ENCODE data around the gene IGFN1. TPM values are rescaled to one million over a fixed set of nuclear protein-coding genes. Genes with fewer than 3 reads are reported as not detected.

IGFN1 gene
- total and polyA plus RNA-seq, 2 of the 8 experiments (the other 6 are each of a cell fraction or from before 2014, with no cell fraction given), result not detected

DNA sequence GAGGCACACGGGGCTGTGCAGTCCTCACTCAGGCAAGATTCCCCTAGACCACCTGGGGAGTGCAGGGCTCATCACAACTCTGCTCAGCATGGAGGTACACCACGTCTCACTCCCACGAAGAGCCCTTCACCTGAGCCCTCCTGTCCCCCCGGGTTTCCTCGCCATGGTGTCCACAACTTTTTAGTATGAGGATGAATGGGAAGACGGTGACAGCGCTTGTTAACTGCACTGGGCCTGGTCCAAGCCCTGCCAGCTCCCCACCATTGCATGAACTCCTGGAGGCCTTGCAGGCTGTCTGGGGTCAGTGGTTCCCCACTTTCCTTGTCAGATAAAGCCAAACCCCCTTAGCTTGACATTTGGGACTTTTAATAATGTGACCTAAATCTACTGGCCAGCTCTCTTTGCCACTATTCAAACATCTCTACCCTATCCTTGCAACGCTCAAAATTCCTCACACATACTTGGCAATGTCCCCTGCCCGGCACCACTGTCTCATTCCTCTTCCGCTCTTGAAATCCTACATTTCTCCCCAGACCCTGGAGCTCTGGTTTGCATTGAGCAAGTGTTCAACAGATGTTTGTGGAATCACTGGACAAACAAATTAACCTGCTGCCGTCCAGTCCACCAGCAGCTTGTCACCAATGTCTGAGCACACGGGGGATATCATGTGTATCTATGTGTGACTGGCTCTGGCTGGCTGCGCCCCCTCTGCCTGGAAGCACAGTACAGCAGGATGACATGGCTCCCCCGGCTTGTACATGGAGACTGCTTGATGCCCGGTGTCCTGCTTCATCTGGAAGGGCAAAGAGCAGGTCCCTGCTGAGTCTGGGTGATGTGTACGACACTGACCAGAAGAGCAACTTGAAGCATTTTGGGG is 47.5 kb upstream of the IGFN1 start:
- H3K9me3 ChIP-seq (ENCODE audit: insufficient read depth in 2 of 2, low read depth in 1 of 2, low read length in 1 of 2), result no peaks in the 10 kb centered on the region
- no peak overlapping the region for H3K14ac ChIP-seq (ENCODE audit: insufficient read length)
- H4K5ac ChIP-seq (ENCODE audit: insufficient read length, low read depth, low read length), result no peak overlapping the region
- no peaks in the 10 kb centered on the region for H3K23me2 ChIP-seq (ENCODE audit: low read depth, low read length)
- no peak overlapping the region for H3K23ac ChIP-seq (ENCODE audit: insufficient read length)
- 93% methylated on average over 16 of the region's 16 CpGs; no CpG with 5 or more reads in 1 of the 2 experiments for whole genome bisulfite sequencing, 2 experiments (ENCODE audit: extremely low coverage in 1 of 2, insufficient coverage in 1 of 2, insufficient read length in 1 of 2, insufficient replicate concordance in 2 of 2, low coverage in 1 of 2, low lambda C conversion rate in 2 of 2, missing lambda C conversion rate in 1 of 2)
- H4K8ac ChIP-seq (ENCODE audit: extremely low read depth, insufficient read depth, low read length), result no peak overlapping the region
- H2AFZ ChIP-seq (ENCODE audit: low read length), result no peak overlapping the region
- H3K4me2 ChIP-seq (ENCODE audit: insufficient read depth in 1 of 2, low read depth in 2 of 2, low read length in 2 of 2), result no peak overlapping the region
- ChIA-PET POLR2A (ENCODE audit: partially characterized antibody) (interaction anchor here (0.6 to 4.4 kb wide), 4 partner anchors 7 to 174 kb away, joined by 3 to 20 read pairs (median 12); partner anchors contain the start of gene TMEM9), CTCF (ENCODE audit: partially characterized antibody) (interaction anchor here (1.2 to 4.1 kb wide), 5 partner anchors 10 to 218 kb away, joined by 4 to 17 read pairs (median 5); partner anchors contain the start of gene ASCL5)
- FAIRE-seq, result no peak
- no peak overlapping the region for H3K9ac ChIP-seq (replicated peaks in 1 of 4; ENCODE audit: extremely low read depth in 1 of 4, low read depth in 3 of 4, low read length in 3 of 4)
- no peaks in the 10 kb centered on the region for H3K79me1 ChIP-seq (ENCODE audit: low read depth, low read length)
- H3K79me2 ChIP-seq (ENCODE audit: control insufficient read depth in 1 of 2, insufficient read depth in 2 of 2, low read length in 2 of 2), result no peaks in the 10 kb centered on the region
- no peak overlapping the region for H3K27ac ChIP-seq (ENCODE audit: low read depth, low read length)
- H2BK120ac ChIP-seq (replicated peaks; ENCODE audit: low read depth, low read length), result no peak overlapping the region
- H3K4me1 ChIP-seq (replicated peaks in 1 of 4; ENCODE audit: control insufficient read depth in 3 of 4, insufficient read depth in 4 of 4, low read length in 3 of 4), result no peaks in the 10 kb centered on the region
- H2BK20ac ChIP-seq (ENCODE audit: low read length), result no peak overlapping the region
- no peak overlapping the region for H3K4ac ChIP-seq (replicated peaks; ENCODE audit: insufficient read length, low read depth, low read length)
- no peak overlapping the region; the same call in 1 of the 2 replicates for H2BK5ac ChIP-seq (ENCODE audit: low read depth, low read length)
- peaks cover 12 to 16% of the 10 kb centered on the region in 2 experiments for H4K20me1 ChIP-seq (replicated peaks in 1 of 2; ENCODE audit: control insufficient read depth in 1 of 2, insufficient read depth in 2 of 2, low read length in 2 of 2)
- peaks cover 53 to 90% (median 76%) of the 10 kb centered on the region in 4 experiments for H3K36me3 ChIP-seq (ENCODE audit: control insufficient read depth in 2 of 4, insufficient read depth in 4 of 4, low read length in 3 of 4)
- H3K27me3 ChIP-seq (replicated peaks in 1 of 4; ENCODE audit: control insufficient read depth in 3 of 4, extremely low read depth in 1 of 4, insufficient read depth in 3 of 4, low read length in 3 of 4), result no peaks in the 10 kb centered on the region
- no peak overlapping the region for H2BK12ac ChIP-seq (ENCODE audit: low read depth, low read length)
- no peak for DNase-seq (ENCODE audit: low read depth in 1 of 2, low spot score in 2 of 2)
- H3K4me3 ChIP-seq (ENCODE audit: extremely low read depth in 1 of 4, insufficient read depth in 2 of 4, low read depth in 3 of 4, low read length in 4 of 4), result no peak overlapping the region
- no peak overlapping the region for H4K91ac ChIP-seq (replicated peaks; ENCODE audit: insufficient read length, low read length)
- no peak overlapping the region for H3K18ac ChIP-seq (ENCODE audit: extremely low read depth, low read length)
- no peak overlapping the region for H2AK5ac ChIP-seq (ENCODE audit: low read depth, low read length)
- no peak overlapping the region for H3K56ac ChIP-seq (replicated peaks; ENCODE audit: insufficient read length, low read depth, low read length)
- H2BK15ac ChIP-seq (ENCODE audit: low read length), result no peak overlapping the region
- no peak for TF ChIP-seq BACH1 (IDR thresholded peaks at IDR 0.05; ENCODE audit: low read length)
- no peak for TF ChIP-seq CBX5 (IDR thresholded peaks at IDR 0.05; ENCODE audit: low read depth, low read length)
- no peak for TF ChIP-seq SRF (IDR thresholded peaks at IDR 0.05; ENCODE audit: low read depth, low read length)
- no peak for TF ChIP-seq HDAC2 (IDR thresholded peaks at IDR 0.05; ENCODE audit: borderline replicate concordance in 1 of 2, low read depth in 2 of 2, low read length in 2 of 2)
- no peak for TF ChIP-seq RXRA (IDR thresholded peaks at IDR 0.05; ENCODE audit: insufficient read depth, low read depth, low read length)
- TF ChIP-seq MAFK (IDR thresholded peaks at IDR 0.05; ENCODE audit: low read depth, low read length), result no peak
- no peak; the same call in 1 of the 2 replicates for TF ChIP-seq POLR2AphosphoS5 (IDR thresholded peaks at IDR 0.05; ENCODE audit: low read depth, low read length)
- TF ChIP-seq, protein P1, sequence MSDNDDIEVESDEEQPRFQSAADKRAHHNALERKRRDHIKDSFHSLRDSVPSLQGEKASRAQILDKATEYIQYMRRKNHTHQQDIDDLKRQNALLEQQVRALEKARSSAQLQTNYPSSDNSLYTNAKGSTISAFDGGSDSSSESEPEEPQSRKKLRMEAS (IDR thresholded peaks at IDR 0.05), result no peak
- no peak for TF ChIP-seq CHD1 (IDR thresholded peaks at IDR 0.05; ENCODE audit: low read depth, low read length)
- no peak for TF ChIP-seq YY1 (IDR thresholded peaks at IDR 0.05; ENCODE audit: low read depth, low read length)
- TF ChIP-seq, protein P2, sequence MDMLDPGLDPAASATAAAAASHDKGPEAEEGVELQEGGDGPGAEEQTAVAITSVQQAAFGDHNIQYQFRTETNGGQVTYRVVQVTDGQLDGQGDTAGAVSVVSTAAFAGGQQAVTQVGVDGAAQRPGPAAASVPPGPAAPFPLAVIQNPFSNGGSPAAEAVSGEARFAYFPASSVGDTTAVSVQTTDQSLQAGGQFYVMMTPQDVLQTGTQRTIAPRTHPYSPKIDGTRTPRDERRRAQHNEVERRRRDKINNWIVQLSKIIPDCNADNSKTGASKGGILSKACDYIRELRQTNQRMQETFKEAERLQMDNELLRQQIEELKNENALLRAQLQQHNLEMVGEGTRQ (IDR thresholded peaks at IDR 0.05; ENCODE audit: low read length), result no peak

Measured in H1 (cell line).